GM12878 (cell line): ENCODE data around the gene ADCY5. TPM values are rescaled to one million over a fixed set of nuclear protein-coding genes. Genes with fewer than 3 reads are reported as not detected.

Source experiments
- ATAC-seq: fragments of 200-7000 bp; cut with Tn5 transposase; 3 replicates; pipeline ENCODE4 v1.9.1; 2020; ENCODE audit warnings: mild to moderate bottlenecking, moderate library complexity
- BruUV-seq: library from RNA; stranded (reverse); fragments of 400-500 nt; replicated peaks from 2 replicates; lab custom pipeline; 2021; lab: Mats Ljungman, UMichigan
- CTCF ChIA-PET: fragments of 300-600 bp; sonication (Branson Sonifier 250); formaldehyde crosslinking; extraction: SDS; loops from one replicate; lab custom pipeline; 2021; ENCODE audit warnings: inconsistent platforms; lab: Yijun Ruan, JAX
- POLR2A ChIA-PET: fragments of 350-600 bp; formaldehyde crosslinking; extraction: SDS; loops from one replicate; lab custom pipeline; 2021; ENCODE audit warnings: inconsistent platforms; lab: Charles Lee
- RAD21 ChIA-PET: fragments of 300-600 bp; sonication (Branson Sonifier 250); formaldehyde crosslinking; loops from one replicate; lab custom pipeline; 2023; ENCODE audit warnings: antibody characterized with exemption; ENCODE audit not compliant: unreplicated experiment; lab: Charles Lee
- SMC1A ChIA-PET: fragments of 300-600 bp; sonication (Branson Sonifier 250); formaldehyde crosslinking; loops from one replicate; lab custom pipeline; 2023; ENCODE audit not compliant: unreplicated experiment, uncharacterized antibody; lab: Charles Lee
- DNase-seq: peaks from one replicate; pipeline ENCODE4 v3.0.0-alpha.2; 2011; ENCODE audit warnings: low read depth, low spot score
- FAIRE-seq: peaks from 3 replicates; lab custom pipeline; 2011; peaks lifted over from hg19 to GRCh38; lab: Jason Lieb, UNC
- H2AFZ ChIP-seq: 2 replicates; pipeline ENCODE4 v1.6.0; 2011; ENCODE audit warnings: low read depth, low read length, control low read depth; ENCODE audit not compliant: control insufficient read depth
- H3K27ac ChIP-seq: 2 replicates; pipeline ENCODE4 v1.5.1; 2011; ENCODE audit warnings: control low read depth; ENCODE audit not compliant: control insufficient read depth, insufficient read depth
- H3K27me3 ChIP-seq, 2 experiments: replicated peaks in 1 of 2; 2 replicates each; pipeline versions ENCODE4 v1.6.0 to v1.6.1; 2011; ENCODE audit warnings: low read length in 1 of 2; ENCODE audit not compliant: control insufficient read depth in 2 of 2, insufficient read depth in 2 of 2
- H3K36me3 ChIP-seq, 2 experiments: 2 replicates each; pipeline ENCODE4 v1.5.1; 2011; ENCODE audit warnings: low read length in 1 of 2; ENCODE audit not compliant: control insufficient read depth in 2 of 2, insufficient read depth in 2 of 2
- H3K4me1 ChIP-seq: 2 replicates; pipeline ENCODE4 v1.6.1; 2011; ENCODE audit warnings: mild to moderate bottlenecking, low read length, moderate library complexity, mixed read lengths; ENCODE audit not compliant: control insufficient read depth, insufficient read depth
- H3K4me2 ChIP-seq: 2 replicates; pipeline ENCODE4 v1.6.0; 2011; ENCODE audit warnings: control low read depth; ENCODE audit not compliant: control insufficient read depth, insufficient read depth
- H3K4me3 ChIP-seq: fragments of 200-600 bp; sonication (generic); 2 replicates; pipeline ENCODE4 v1.5.1; 2016
- H3K79me2 ChIP-seq: 2 replicates; pipeline ENCODE4 v1.6.0; 2011; ENCODE audit warnings: low read length; ENCODE audit not compliant: control insufficient read depth, insufficient read depth
- H3K9ac ChIP-seq: 2 replicates; pipeline ENCODE4 v1.8.0; 2011; ENCODE audit warnings: low read length, control low read depth, mixed read lengths; ENCODE audit not compliant: control insufficient read depth, insufficient read depth
- H3K9me3 ChIP-seq: replicated peaks from 3 replicates; pipeline ENCODE4 v1.5.1; 2011; ENCODE audit warnings: mild to moderate bottlenecking, low read length; ENCODE audit not compliant: control insufficient read depth, insufficient read depth
- H4K20me1 ChIP-seq: 2 replicates; pipeline ENCODE4 v1.6.0; 2011; ENCODE audit not compliant: control insufficient read depth, insufficient read depth
- BACH1 ChIP-seq: fragments of 450-650 bp; IDR thresholded peaks from 2 replicates; pipeline ENCODE4 v1.6.1; 2017; ENCODE audit warnings: mild to moderate bottlenecking, borderline replicate concordance
- EGR1 ChIP-seq, 2 experiments: IDR thresholded peaks; 1 replicate in 1 of 2; 2 replicates in 1 of 2; pipeline ENCODE4 v1.6.1; 2011 to 2012; ENCODE audit warnings: low read depth in 2 of 2, low read length in 2 of 2, borderline replicate concordance in 1 of 2, mild to moderate bottlenecking in 1 of 2, moderate library complexity in 1 of 2
- JUND ChIP-seq: IDR thresholded peaks from 2 replicates; pipeline ENCODE4 v1.6.1; 2012; ENCODE audit warnings: low read depth, mild to moderate bottlenecking, low read length, improper control_type of control experiment, moderate library complexity
- KLF5 ChIP-seq: fragments of 450-650 bp; IDR thresholded peaks from 2 replicates; pipeline ENCODE4 v1.6.1; 2014; ENCODE audit warnings: mild to moderate bottlenecking; ENCODE audit not compliant: partially characterized antibody
- NFXL1 ChIP-seq: fragments of 450-650 bp; IDR thresholded peaks from 2 replicates; pipeline ENCODE4 v1.6.1; 2017; ENCODE audit warnings: antibody characterized with exemption, mild to moderate bottlenecking, borderline replicate concordance
- NR2F1 ChIP-seq: fragments of 450-650 bp; conservative IDR thresholded peaks from 2 replicates; pipeline ENCODE4 v1.6.1; 2017; ENCODE audit warnings: mild to moderate bottlenecking
- NRF1 ChIP-seq: conservative IDR thresholded peaks from 2 replicates; pipeline ENCODE4 v1.6.1; 2011; ENCODE audit warnings: mild to moderate bottlenecking, low read depth, low read length, improper control_type of control experiment
- POLR2A ChIP-seq: IDR thresholded peaks from 2 replicates; pipeline ENCODE4 v1.6.1; 2011; ENCODE audit warnings: low read depth, mild to moderate bottlenecking, low read length
- POLR2AphosphoS2 ChIP-seq: IDR thresholded peaks from 2 replicates; pipeline ENCODE4 v1.6.1; 2011; ENCODE audit warnings: low read depth, mild to moderate bottlenecking, low read length, improper control_type of control experiment, moderate library complexity
- SUPT20H ChIP-seq: IDR thresholded peaks from 2 replicates; pipeline ENCODE4 v1.6.1; 2011; ENCODE audit warnings: low read depth, mild to moderate bottlenecking, low read length, moderate library complexity, borderline replicate concordance; ENCODE audit not compliant: control insufficient read depth
- TCF12 ChIP-seq: IDR thresholded peaks from 2 replicates; pipeline ENCODE4 v1.6.1; 2011; ENCODE audit warnings: low read depth, mild to moderate bottlenecking, low read length
- WGBS: methylation state at CpG from one replicate; pipeline ENCODE4 v1.1.6; 2016; ENCODE audit warnings: low lambda C conversion rate; ENCODE audit not compliant: insufficient replicate concordance, insufficient coverage; ENCODE audit errors: missing lambda C conversion rate; 5-methylcytosine and 5-hydroxymethylcytosine counted together
- in situ Hi-C: fragments of 300-500 bp; cut with MboI; formaldehyde crosslinking; loops from 9 replicates; pipeline ENCODE4 v1.14.3; 2018; ENCODE audit warnings: mixed read lengths
- intact Hi-C: fragments of 100-400 bp; cut with micrococcal nuclease; formaldehyde crosslinking; loops from one replicate; pipeline ENCODE4 v1.14.2; 2022; ENCODE audit not compliant: unreplicated experiment
- polyA plus RNA-seq, 11 experiments: library from polyadenylated mRNA; depleted of rRNA in 4 of 11; unstranded in 6 of 11; stranded (reverse) in 5 of 11; fragments of >200 nt; fragmentation: Nextera tagmentation in 4 of 11; fragmentation: Illumina TruSeq in 1 of 11; extraction: Ambion mirVana in 4 of 11; extraction: Trizol in 1 of 11; gene quantifications; 1 replicate in 1 of 11; 2 replicates in 10 of 11; pipeline versions ENCODE4 v1.2.1 to v1.2.3, GENCODE V29; 2011 to 2016; ENCODE audit warnings: inconsistent platforms in 2 of 11, missing spikeins in 2 of 11, low read depth in 1 of 11
- total RNA-seq, 4 experiments: library from RNA; depleted of rRNA in 3 of 4; stranded (reverse); fragments of >200 nt in 3 of 4; fragmentation: Illumina TruSeq in 1 of 4; extraction: Trizol in 1 of 4; gene quantifications; 2 replicates each; pipeline versions ENCODE4 v1.2.1 to v1.2.3, GENCODE V29; 2013 to 2021
- TF ChIP-seq, protein P1 (sequence below): IDR thresholded peaks from 2 replicates; pipeline ENCODE4 v1.6.1; 2012; ENCODE audit warnings: low read depth, low read length, improper control_type of control experiment
- TF ChIP-seq, protein P2 (sequence below): fragments of 450-650 bp; IDR thresholded peaks from 2 replicates; pipeline ENCODE4 v1.6.1; 2017; ENCODE audit warnings: mild to moderate bottlenecking, moderate library complexity
- TF ChIP-seq, protein P3 (sequence below): IDR thresholded peaks from 2 replicates; pipeline ENCODE4 v1.6.1; 2011; ENCODE audit warnings: borderline replicate concordance, low read depth, mild to moderate bottlenecking, moderate library complexity, mixed read lengths, low read length; ENCODE audit not compliant: insufficient read depth; ENCODE audit errors: extremely low read length
- TF ChIP-seq, protein P4 (sequence below): IDR thresholded peaks from 2 replicates; pipeline ENCODE4 v1.6.1; 2011; ENCODE audit warnings: mild to moderate bottlenecking, low read depth, low read length, moderate library complexity; ENCODE audit not compliant: insufficient replicate concordance

Gene ADCY5
- total and polyA plus RNA-seq, 10 of the 15 experiments (the other 5 are each of a cell fraction or from before 2014, with no cell fraction given) = under 0.01 to 0.24 (median 0.02) TPM; not detected in 4

DNA sequence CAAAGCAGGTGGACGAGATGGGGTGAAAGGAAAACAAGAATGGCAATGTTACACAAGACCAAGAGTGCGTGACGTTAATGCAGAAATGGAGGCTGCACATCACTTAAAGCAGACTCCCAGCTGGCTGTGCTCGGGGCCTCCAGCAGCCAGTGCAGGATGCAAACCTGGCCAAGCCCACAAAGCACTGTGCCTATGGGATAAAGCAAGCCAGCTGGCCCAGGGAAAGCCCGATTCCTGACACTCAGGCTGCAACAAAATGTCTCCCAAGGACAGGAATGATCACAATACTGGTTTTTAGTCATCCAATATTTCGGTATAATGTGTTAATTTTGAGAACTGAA, 161.0 kb downstream of the ADCY5 start:
- Histone ChIP-seq H3K9me3 (no peaks in the 10 kb centered on the region), H2AFZ (no peak overlapping the region), H4K20me1 (no peaks in the 10 kb centered on the region), H3K27me3 (no peaks in the 10 kb centered on the region; a peak in 1 of 4 replicates), H3K4me2 (no peak overlapping the region), H3K9ac (no peak overlapping the region), H3K27ac (no peak overlapping the region), H3K4me3 (no peak overlapping the region), H3K79me2 (no peaks in the 10 kb centered on the region), H3K36me3 (no peaks in the 10 kb centered on the region), H3K4me1 (no peaks in the 10 kb centered on the region)
- RAD21 ChIA-PET = no interaction called here
- no peak for ATAC-seq
- in situ Hi-C loops = no loop called here
- no peak for DNase-seq
- 18% methylated on average over 6 of the region's 6 CpGs for WGBS
- CTCF ChIA-PET = no interaction called here
- SMC1A ChIA-PET = no interaction called here
- FAIRE-seq = no peak
- intact Hi-C loops = no loop called here
- POLR2A ChIA-PET = no interaction called here
- no TSS peak for BruUV-seq
- TF ChIP-seq, protein P1, sequence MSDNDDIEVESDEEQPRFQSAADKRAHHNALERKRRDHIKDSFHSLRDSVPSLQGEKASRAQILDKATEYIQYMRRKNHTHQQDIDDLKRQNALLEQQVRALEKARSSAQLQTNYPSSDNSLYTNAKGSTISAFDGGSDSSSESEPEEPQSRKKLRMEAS = no peak
- TF ChIP-seq POLR2A (no peak), SUPT20H (no peak), TCF12 (no peak), NFXL1 (no peak), POLR2AphosphoS2 (no peak), BACH1 (no peak), KLF5 (no peak), NRF1 (no peak), NR2F1 (no peak), EGR1 (IDR thresholded peaks at IDR 0.05; ENCODE audit: borderline replicate concordance in 1 of 2, low read depth in 2 of 2, low read length in 2 of 2) (no peak), JUND (no peak)
- TF ChIP-seq, protein P2, sequence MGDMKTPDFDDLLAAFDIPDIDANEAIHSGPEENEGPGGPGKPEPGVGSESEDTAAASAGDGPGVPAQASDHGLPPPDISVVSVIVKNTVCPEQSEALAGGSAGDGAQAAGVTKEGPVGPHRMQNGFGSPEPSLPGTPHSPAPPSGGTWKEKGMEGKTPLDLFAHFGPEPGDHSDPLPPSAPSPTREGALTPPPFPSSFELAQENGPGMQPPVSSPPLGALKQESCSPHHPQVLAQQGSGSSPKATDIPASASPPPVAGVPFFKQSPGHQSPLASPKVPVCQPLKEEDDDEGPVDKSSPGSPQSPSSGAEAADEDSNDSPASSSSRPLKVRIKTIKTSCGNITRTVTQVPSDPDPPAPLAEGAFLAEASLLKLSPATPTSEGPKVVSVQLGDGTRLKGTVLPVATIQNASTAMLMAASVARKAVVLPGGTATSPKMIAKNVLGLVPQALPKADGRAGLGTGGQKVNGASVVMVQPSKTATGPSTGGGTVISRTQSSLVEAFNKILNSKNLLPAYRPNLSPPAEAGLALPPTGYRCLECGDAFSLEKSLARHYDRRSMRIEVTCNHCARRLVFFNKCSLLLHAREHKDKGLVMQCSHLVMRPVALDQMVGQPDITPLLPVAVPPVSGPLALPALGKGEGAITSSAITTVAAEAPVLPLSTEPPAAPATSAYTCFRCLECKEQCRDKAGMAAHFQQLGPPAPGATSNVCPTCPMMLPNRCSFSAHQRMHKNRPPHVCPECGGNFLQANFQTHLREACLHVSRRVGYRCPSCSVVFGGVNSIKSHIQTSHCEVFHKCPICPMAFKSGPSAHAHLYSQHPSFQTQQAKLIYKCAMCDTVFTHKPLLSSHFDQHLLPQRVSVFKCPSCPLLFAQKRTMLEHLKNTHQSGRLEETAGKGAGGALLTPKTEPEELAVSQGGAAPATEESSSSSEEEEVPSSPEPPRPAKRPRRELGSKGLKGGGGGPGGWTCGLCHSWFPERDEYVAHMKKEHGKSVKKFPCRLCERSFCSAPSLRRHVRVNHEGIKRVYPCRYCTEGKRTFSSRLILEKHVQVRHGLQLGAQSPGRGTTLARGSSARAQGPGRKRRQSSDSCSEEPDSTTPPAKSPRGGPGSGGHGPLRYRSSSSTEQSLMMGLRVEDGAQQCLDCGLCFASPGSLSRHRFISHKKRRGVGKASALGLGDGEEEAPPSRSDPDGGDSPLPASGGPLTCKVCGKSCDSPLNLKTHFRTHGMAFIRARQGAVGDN = no peak
- TF ChIP-seq, protein P3, sequence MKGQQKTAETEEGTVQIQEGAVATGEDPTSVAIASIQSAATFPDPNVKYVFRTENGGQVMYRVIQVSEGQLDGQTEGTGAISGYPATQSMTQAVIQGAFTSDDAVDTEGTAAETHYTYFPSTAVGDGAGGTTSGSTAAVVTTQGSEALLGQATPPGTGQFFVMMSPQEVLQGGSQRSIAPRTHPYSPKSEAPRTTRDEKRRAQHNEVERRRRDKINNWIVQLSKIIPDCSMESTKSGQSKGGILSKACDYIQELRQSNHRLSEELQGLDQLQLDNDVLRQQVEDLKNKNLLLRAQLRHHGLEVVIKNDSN = no peak
- TF ChIP-seq, protein P4, sequence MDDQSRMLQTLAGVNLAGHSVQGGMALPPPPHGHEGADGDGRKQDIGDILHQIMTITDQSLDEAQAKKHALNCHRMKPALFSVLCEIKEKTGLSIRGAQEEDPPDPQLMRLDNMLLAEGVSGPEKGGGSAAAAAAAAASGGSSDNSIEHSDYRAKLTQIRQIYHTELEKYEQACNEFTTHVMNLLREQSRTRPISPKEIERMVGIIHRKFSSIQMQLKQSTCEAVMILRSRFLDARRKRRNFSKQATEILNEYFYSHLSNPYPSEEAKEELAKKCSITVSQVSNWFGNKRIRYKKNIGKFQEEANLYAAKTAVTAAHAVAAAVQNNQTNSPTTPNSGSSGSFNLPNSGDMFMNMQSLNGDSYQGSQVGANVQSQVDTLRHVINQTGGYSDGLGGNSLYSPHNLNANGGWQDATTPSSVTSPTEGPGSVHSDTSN = no peak
